Measurements from ENCODE around the gene EFNA5. TPM values are rescaled to one million over a fixed set of nuclear protein-coding genes. Genes with fewer than 3 reads are reported as not detected.

EFNA5 gene
- polyA plus RNA-seq, 1 donor from 2014 or later = 4.2 TPM

GRCh38 chr5:107542428-107542827 lies 128.3 kb downstream of the EFNA5 start:
- no peaks in the 10 kb centered on the region for H3K36me3 ChIP-seq (ENCODE audit: insufficient read depth, low read length)
- H3K4me3 ChIP-seq (ENCODE audit: low read length) = no peak overlapping the region
- no peaks in the 10 kb centered on the region for H3K9me3 ChIP-seq (ENCODE audit: low read length)
- peaks cover 13% of the 10 kb centered on the region for H3K79me2 ChIP-seq (replicated peaks; ENCODE audit: insufficient read depth, low read length)
- no peak overlapping the region for H2AFZ ChIP-seq (ENCODE audit: low read depth, low read length)
- H3K27ac ChIP-seq (ENCODE audit: low read length) = no peak overlapping the region
- H4K20me1 ChIP-seq (ENCODE audit: insufficient read depth) = no peaks in the 10 kb centered on the region
- H3K9me2 ChIP-seq (ENCODE audit: insufficient read depth, low read length) = no peaks in the 10 kb centered on the region
- TF ChIP-seq MXI1 (conservative IDR thresholded peaks at IDR 0.05; ENCODE audit: poor library complexity, severe bottlenecking) (no peak), EZH2 (IDR thresholded peaks at IDR 0.05; ENCODE audit: borderline replicate concordance, insufficient read depth, low read length, poor library complexity, severe bottlenecking) (no peak), POLR2AphosphoS5 (IDR thresholded peaks at IDR 0.05) (no peak), REST (IDR thresholded peaks at IDR 0.05; ENCODE audit: borderline replicate concordance) (no peak), EP300 (conservative IDR thresholded peaks at IDR 0.05; ENCODE audit: poor library complexity, severe bottlenecking) (no peak), SMC3 (conservative IDR thresholded peaks at IDR 0.05; ENCODE audit: poor library complexity) (no peak), RAD21 (conservative IDR thresholded peaks at IDR 0.05) (no peak), TAF1 (IDR thresholded peaks at IDR 0.05; ENCODE audit: low read depth) (no peak)
- TF ChIP-seq, protein P1, sequence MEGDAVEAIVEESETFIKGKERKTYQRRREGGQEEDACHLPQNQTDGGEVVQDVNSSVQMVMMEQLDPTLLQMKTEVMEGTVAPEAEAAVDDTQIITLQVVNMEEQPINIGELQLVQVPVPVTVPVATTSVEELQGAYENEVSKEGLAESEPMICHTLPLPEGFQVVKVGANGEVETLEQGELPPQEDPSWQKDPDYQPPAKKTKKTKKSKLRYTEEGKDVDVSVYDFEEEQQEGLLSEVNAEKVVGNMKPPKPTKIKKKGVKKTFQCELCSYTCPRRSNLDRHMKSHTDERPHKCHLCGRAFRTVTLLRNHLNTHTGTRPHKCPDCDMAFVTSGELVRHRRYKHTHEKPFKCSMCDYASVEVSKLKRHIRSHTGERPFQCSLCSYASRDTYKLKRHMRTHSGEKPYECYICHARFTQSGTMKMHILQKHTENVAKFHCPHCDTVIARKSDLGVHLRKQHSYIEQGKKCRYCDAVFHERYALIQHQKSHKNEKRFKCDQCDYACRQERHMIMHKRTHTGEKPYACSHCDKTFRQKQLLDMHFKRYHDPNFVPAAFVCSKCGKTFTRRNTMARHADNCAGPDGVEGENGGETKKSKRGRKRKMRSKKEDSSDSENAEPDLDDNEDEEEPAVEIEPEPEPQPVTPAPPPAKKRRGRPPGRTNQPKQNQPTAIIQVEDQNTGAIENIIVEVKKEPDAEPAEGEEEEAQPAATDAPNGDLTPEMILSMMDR (IDR thresholded peaks at IDR 0.05; ENCODE audit: poor library complexity, severe bottlenecking) = no peak
- H3F3A ChIP-seq (ENCODE audit: insufficient read depth, low read length, poor library complexity, severe bottlenecking) = no peaks in the 10 kb centered on the region
- H3K27me3 ChIP-seq (ENCODE audit: insufficient read depth, low read depth, low read length) = no peaks in the 10 kb centered on the region
- H3K4me2 ChIP-seq (ENCODE audit: low read length) = no peak overlapping the region
- H3K9ac ChIP-seq (ENCODE audit: low read length) = no peak overlapping the region

GRCh38 chr5:107541400-107541799 lies 129.3 kb downstream of the EFNA5 start:
- TF ChIP-seq REST (IDR thresholded peaks at IDR 0.05; ENCODE audit: borderline replicate concordance) (no peak), EZH2 (IDR thresholded peaks at IDR 0.05; ENCODE audit: borderline replicate concordance, insufficient read depth, low read length, poor library complexity, severe bottlenecking) (no peak), EP300 (conservative IDR thresholded peaks at IDR 0.05; ENCODE audit: poor library complexity, severe bottlenecking) (no peak), POLR2AphosphoS5 (IDR thresholded peaks at IDR 0.05) (no peak), RAD21 (conservative IDR thresholded peaks at IDR 0.05) (no peak), TAF1 (IDR thresholded peaks at IDR 0.05; ENCODE audit: low read depth) (no peak)
- TF ChIP-seq, protein P1 (IDR thresholded peaks at IDR 0.05; ENCODE audit: poor library complexity, severe bottlenecking) = no peak
- H3K79me2 ChIP-seq (replicated peaks; ENCODE audit: insufficient read depth, low read length) = peaks cover 9% of the 10 kb centered on the region
- no peaks in the 10 kb centered on the region for H3K36me3 ChIP-seq (ENCODE audit: insufficient read depth, low read length)
- H3K4me2 ChIP-seq (ENCODE audit: low read length) = no peak overlapping the region
- no peak overlapping the region for H3K27ac ChIP-seq (ENCODE audit: low read length)
- no peaks in the 10 kb centered on the region for H4K20me1 ChIP-seq (ENCODE audit: insufficient read depth)
- H2AFZ ChIP-seq (ENCODE audit: low read depth, low read length) = no peak overlapping the region
- H3K9me3 ChIP-seq (ENCODE audit: low read length) = no peaks in the 10 kb centered on the region
- no peaks in the 10 kb centered on the region for H3K9me2 ChIP-seq (ENCODE audit: insufficient read depth, low read length)
- no peaks in the 10 kb centered on the region for H3F3A ChIP-seq (ENCODE audit: insufficient read depth, low read length, poor library complexity, severe bottlenecking)
- H3K27me3 ChIP-seq (ENCODE audit: insufficient read depth, low read depth, low read length) = no peaks in the 10 kb centered on the region
- no peak overlapping the region for H3K9ac ChIP-seq (ENCODE audit: low read length)
- H3K4me3 ChIP-seq (ENCODE audit: low read length) = no peak overlapping the region

Measured in neural cell (in vitro differentiated cells).